K562 (cell line): ENCODE results near the gene GMPR. TPM values are rescaled to one million over a fixed set of nuclear protein-coding genes. Genes with fewer than 3 reads are reported as not detected.

ENCODE experiments used
- DLX4 ChIP-seq: fragments of 250-450 bp; sonication (Bioruptor Pico); IDR thresholded peaks from 2 replicates; pipeline ENCODE4 v1.6.1; 2021; ENCODE audit warnings: mild to moderate bottlenecking
- DPF2 ChIP-seq: fragments of 450-650 bp; IDR thresholded peaks from 2 replicates; pipeline ENCODE4 v1.6.1; 2016
- EWSR1 ChIP-seq: fragments of 450-650 bp; IDR thresholded peaks from 2 replicates; pipeline ENCODE4 v1.6.1; 2018; ENCODE audit warnings: borderline replicate concordance, mild to moderate bottlenecking, low read depth, moderate library complexity; ENCODE audit not compliant: partially characterized antibody
- FOXK2 ChIP-seq, 2 experiments: fragments of 450-650 bp; IDR thresholded peaks in 1 of 2; conservative IDR thresholded peaks in 1 of 2; 2 replicates each; pipeline ENCODE4 v1.6.1; 2016; ENCODE audit warnings: low read depth in 2 of 2, mild to moderate bottlenecking in 1 of 2
- GABPA ChIP-seq: fragments of 200-800 bp; sonication (Bioruptor generic); conservative IDR thresholded peaks from 2 replicates; pipeline ENCODE4 v1.6.1; 2016; ENCODE audit warnings: low read depth, missing genetic modification characterization, missing compliant biosample characterization
- GATA2 ChIP-seq: sonication (generic); formaldehyde crosslinking; IDR thresholded peaks from 2 replicates; pipeline ENCODE4 v1.4.0; 2020; ENCODE audit warnings: mild to moderate bottlenecking, missing genetic modification reagents
- LCOR ChIP-seq: sonication (generic); formaldehyde crosslinking; IDR thresholded peaks from 2 replicates; pipeline ENCODE4 v1.8.0; 2022; ENCODE audit warnings: mild to moderate bottlenecking, missing genetic modification reagents
- MTA2 ChIP-seq: fragments of 450-650 bp; IDR thresholded peaks from 2 replicates; pipeline ENCODE4 v1.6.1; 2016; ENCODE audit warnings: low read depth
- NBN ChIP-seq: fragments of 450-650 bp; IDR thresholded peaks from 2 replicates; pipeline ENCODE4 v1.6.1; 2016; ENCODE audit warnings: low read depth, mild to moderate bottlenecking
- NFXL1 ChIP-seq: fragments of 450-650 bp; formaldehyde crosslinking; IDR thresholded peaks from 2 replicates; pipeline ENCODE4 v1.4.0; 2021; ENCODE audit warnings: mild to moderate bottlenecking
- SMC3 ChIP-seq: conservative IDR thresholded peaks from 2 replicates; pipeline ENCODE4 v1.6.1; 2011; ENCODE audit warnings: low read depth, low read length, improper control_type of control experiment; ENCODE audit not compliant: insufficient read depth
- SP2 ChIP-seq: IDR thresholded peaks from 2 replicates; pipeline ENCODE4 v1.6.1; 2011; ENCODE audit warnings: mild to moderate bottlenecking, low read depth, low read length, moderate library complexity; ENCODE audit not compliant: poor library complexity, severe bottlenecking; ENCODE audit errors: extremely low read depth
- SRF ChIP-seq, 2 experiments: fragments of 250-450, 450-650 bp in 1 of 2; sonication (Bioruptor Pico) in 1 of 2; sonication (generic) in 1 of 2; formaldehyde crosslinking; IDR thresholded peaks; 2 replicates each; pipeline versions ENCODE4 v1.5.0 to v1.5.1; 2020 to 2022; ENCODE audit warnings: mild to moderate bottlenecking in 1 of 2, missing genetic modification reagents in 1 of 2
- STAT5B ChIP-seq: fragments of 250-450 bp; sonication (Bioruptor Pico); IDR thresholded peaks from 2 replicates; pipeline ENCODE4 v1.8.0; 2021; ENCODE audit warnings: mild to moderate bottlenecking, inconsistent platforms
- ZFP1 ChIP-seq: fragments of 450-650 bp; formaldehyde crosslinking; IDR thresholded peaks from 2 replicates; pipeline ENCODE4 v1.4.0; 2020; ENCODE audit warnings: mild to moderate bottlenecking, mixed read lengths
- ZNF174 ChIP-seq: fragments of 250-450 bp; sonication (Bioruptor Pico); IDR thresholded peaks from 2 replicates; pipeline ENCODE4 v1.4.0; 2020; ENCODE audit warnings: mild to moderate bottlenecking
- ZNF444 ChIP-seq: fragments of 250-450 bp; sonication (Bioruptor Pico); IDR thresholded peaks from 2 replicates; pipeline ENCODE4 v1.4.0; 2020; ENCODE audit warnings: mild to moderate bottlenecking, moderate library complexity
- ZNF57 ChIP-seq: fragments of 450-650 bp; formaldehyde crosslinking; IDR thresholded peaks from 2 replicates; pipeline ENCODE4 v1.4.0; 2020; ENCODE audit warnings: mild to moderate bottlenecking, moderate library complexity
- polyA plus RNA-seq, 8 experiments: library from polyadenylated mRNA; depleted of rRNA in 4 of 8; stranded (reverse) in 5 of 8; unstranded in 3 of 8; fragments of >200 nt; fragmentation: Nextera tagmentation in 2 of 8; fragmentation: Illumina TruSeq in 1 of 8; extraction: Ambion mirVana in 2 of 8; extraction: Trizol in 1 of 8; gene quantifications; 2 replicates each; pipeline versions ENCODE4 v1.2.1 to v1.2.3, GENCODE V29; 2011 to 2014; ENCODE audit warnings: inconsistent platforms in 1 of 8, missing spikeins in 1 of 8
- total RNA-seq, 7 experiments: library from RNA; depleted of rRNA in 6 of 7; stranded (reverse); fragments of >200 nt in 6 of 7; fragmentation: Illumina TruSeq in 2 of 7; extraction: Trizol in 2 of 7; gene quantifications; 2 replicates each; pipeline versions ENCODE4 v1.2.1 to v1.2.3, GENCODE V29; 2011 to 2021; ENCODE audit warnings: low replicate concordance in 1 of 7
- TF ChIP-seq, protein P1 (sequence below), 2 experiments: fragments of 450-650 bp; formaldehyde crosslinking in 1 of 2; IDR thresholded peaks; 2 replicates each; pipeline versions ENCODE4 v1.4.0 to v1.6.1; 2014 to 2020; ENCODE audit warnings: mild to moderate bottlenecking in 2 of 2, borderline replicate concordance in 1 of 2, low read depth in 1 of 2
- TF ChIP-seq, protein P2 (sequence below), 2 experiments: fragments of 450-650 bp in 1 of 2; sonication (generic) in 1 of 2; formaldehyde crosslinking in 1 of 2; IDR thresholded peaks in 1 of 2; conservative IDR thresholded peaks in 1 of 2; 2 replicates each; pipeline versions ENCODE4 v1.6.1 to v1.8.1; 2016 to 2023; ENCODE audit warnings: mild to moderate bottlenecking in 2 of 2, moderate library complexity in 2 of 2, inconsistent platforms in 1 of 2, missing genetic modification reagents in 1 of 2

The GMPR gene
- total and polyA plus RNA-seq, 9 of the 15 experiments (the other 6 are each of a cell fraction or from before 2014, with no cell fraction given), result 34.6 to 83.7 (median 49.8) TPM

GRCh38 chr6:16332175-16332542, 93.8 kb downstream of the GMPR start (continued):
- TF ChIP-seq, protein P1, sequence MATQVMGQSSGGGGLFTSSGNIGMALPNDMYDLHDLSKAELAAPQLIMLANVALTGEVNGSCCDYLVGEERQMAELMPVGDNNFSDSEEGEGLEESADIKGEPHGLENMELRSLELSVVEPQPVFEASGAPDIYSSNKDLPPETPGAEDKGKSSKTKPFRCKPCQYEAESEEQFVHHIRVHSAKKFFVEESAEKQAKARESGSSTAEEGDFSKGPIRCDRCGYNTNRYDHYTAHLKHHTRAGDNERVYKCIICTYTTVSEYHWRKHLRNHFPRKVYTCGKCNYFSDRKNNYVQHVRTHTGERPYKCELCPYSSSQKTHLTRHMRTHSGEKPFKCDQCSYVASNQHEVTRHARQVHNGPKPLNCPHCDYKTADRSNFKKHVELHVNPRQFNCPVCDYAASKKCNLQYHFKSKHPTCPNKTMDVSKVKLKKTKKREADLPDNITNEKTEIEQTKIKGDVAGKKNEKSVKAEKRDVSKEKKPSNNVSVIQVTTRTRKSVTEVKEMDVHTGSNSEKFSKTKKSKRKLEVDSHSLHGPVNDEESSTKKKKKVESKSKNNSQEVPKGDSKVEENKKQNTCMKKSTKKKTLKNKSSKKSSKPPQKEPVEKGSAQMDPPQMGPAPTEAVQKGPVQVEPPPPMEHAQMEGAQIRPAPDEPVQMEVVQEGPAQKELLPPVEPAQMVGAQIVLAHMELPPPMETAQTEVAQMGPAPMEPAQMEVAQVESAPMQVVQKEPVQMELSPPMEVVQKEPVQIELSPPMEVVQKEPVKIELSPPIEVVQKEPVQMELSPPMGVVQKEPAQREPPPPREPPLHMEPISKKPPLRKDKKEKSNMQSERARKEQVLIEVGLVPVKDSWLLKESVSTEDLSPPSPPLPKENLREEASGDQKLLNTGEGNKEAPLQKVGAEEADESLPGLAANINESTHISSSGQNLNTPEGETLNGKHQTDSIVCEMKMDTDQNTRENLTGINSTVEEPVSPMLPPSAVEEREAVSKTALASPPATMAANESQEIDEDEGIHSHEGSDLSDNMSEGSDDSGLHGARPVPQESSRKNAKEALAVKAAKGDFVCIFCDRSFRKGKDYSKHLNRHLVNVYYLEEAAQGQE (IDR thresholded peaks at IDR 0.05; ENCODE audit: borderline replicate concordance), result peak; percentile 91
- TF ChIP-seq, protein P1 (CRISPR knock-in tag; IDR thresholded peaks at IDR 0.05; ENCODE audit: low read depth), result no peak
- TF ChIP-seq GABPA (tag) (no peak), ZNF174 (CRISPR knock-in tag) (no peak), GATA2 (CRISPR knock-in tag) (peak; percentile 72), NBN (peak; percentile 39; the same call in 1 of the 2 replicates), MTA2 (no peak), ZNF444 (no peak), SRF (CRISPR knock-in tag; IDR thresholded peaks at IDR 0.05) (0 out of 4 replicates have a peak, but pooled peaks of 1 of the 2 experiments have one; percentile 31), FOXK2 (conservative IDR thresholded peaks at IDR 0.05 in 1 of 2, IDR thresholded peaks at IDR 0.05 in 1 of 2; ENCODE audit: low read depth in 2 of 2) (peak; percentile 53 to 66; a peak in 1 of 4 replicates), EWSR1 (no peak), DPF2 (peak; percentile 47; the same call in 1 of the 2 replicates), ZNF57 (CRISPR knock-in tag) (no peak), NFXL1 (CRISPR knock-in tag) (no peak), LCOR (CRISPR knock-in tag) (no peak), SP2 (no peak), DLX4 (CRISPR knock-in tag) (no peak), SMC3 (peak; percentile 82), ZFP1 (no peak), STAT5B (CRISPR knock-in tag) (no peak)
- TF ChIP-seq, protein P2, sequence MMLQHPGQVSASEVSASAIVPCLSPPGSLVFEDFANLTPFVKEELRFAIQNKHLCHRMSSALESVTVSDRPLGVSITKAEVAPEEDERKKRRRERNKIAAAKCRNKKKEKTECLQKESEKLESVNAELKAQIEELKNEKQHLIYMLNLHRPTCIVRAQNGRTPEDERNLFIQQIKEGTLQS (IDR thresholded peaks at IDR 0.05), result no peak; the same call in 1 of the 2 replicates
- TF ChIP-seq, protein P2 (CRISPR knock-in tag; conservative IDR thresholded peaks at IDR 0.05), result no peak
